Thyroid gland (tissue), 4 donors: ENCODE data around the gene PCBP3. TPM values are rescaled to one million over a fixed set of nuclear protein-coding genes. Genes with fewer than 3 reads are reported as not detected.

Experiments used
- DNase-seq, 2 donors: peaks; one replicate each; pipeline ENCODE4 v3.0.0-alpha.2; 2019
- H3K27ac ChIP-seq, 3 donors: fragments of 200-600 bp; sonication (generic); 1 replicate in 2 of 3; 2 replicates in 1 of 3; pipeline ENCODE4 v1.5.1; 2016 to 2019; ENCODE audit warnings: mild to moderate bottlenecking in 1 of 3, moderate library complexity in 1 of 3
- H3K27me3 ChIP-seq: fragments of 200-600 bp; sonication (generic); one replicate; pipeline ENCODE4 v1.5.1; 2019
- H3K36me3 ChIP-seq, 2 donors: fragments of 200-600 bp; sonication (generic); one replicate each; pipeline ENCODE4 v1.5.1; 2016 to 2019
- H3K4me1 ChIP-seq, 2 donors: fragments of 200-600 bp; sonication (generic); one replicate each; pipeline ENCODE4 v1.5.1; 2017 to 2019
- H3K4me3 ChIP-seq, 3 donors: fragments of 200-600 bp; sonication (generic); replicated peaks in 1 of 3; 1 replicate in 2 of 3; 2 replicates in 1 of 3; pipeline ENCODE4 v1.5.1; 2016; ENCODE audit warnings: mild to moderate bottlenecking in 1 of 3
- H3K9me3 ChIP-seq: fragments of 200-600 bp; sonication (generic); one replicate; pipeline ENCODE4 v1.5.1; 2017
- CTCF ChIP-seq, 6 experiments: fragments of 200-600 bp in 3 of 6; fragments of 450-650 bp in 3 of 6; sonication (generic) in 3 of 6; IDR thresholded peaks; one replicate each; pipeline ENCODE4 v1.5.1; 2016 to 2019; ENCODE audit warnings: antibody characterized with exemption in 6 of 6, mild to moderate bottlenecking in 2 of 6, inconsistent platforms in 1 of 6, moderate library complexity in 1 of 6
- POLR2A ChIP-seq, 2 donors: fragments of 450-650 bp; IDR thresholded peaks; one replicate each; pipeline ENCODE4 v1.6.1; 2017; ENCODE audit warnings: antibody characterized with exemption in 2 of 2, mild to moderate bottlenecking in 2 of 2, moderate library complexity in 1 of 2
- WGBS, 2 donors: methylation state at CpG; one replicate each; pipeline ENCODE4 v1.1.5; 2017; 5-methylcytosine and 5-hydroxymethylcytosine counted together
- intact Hi-C: fragments of 100-400 bp; cut with DNase I; formaldehyde crosslinking; loops from one replicate; pipeline ENCODE4 v1.15.1; 2023
- total RNA-seq, 4 donors: library from RNA; depleted of rRNA; stranded (reverse); fragments of >200 nt; gene quantifications; one replicate each; pipeline ENCODE4 v1.2.3, GENCODE V29; 2016

Gene PCBP3
- total RNA-seq, 4 donors from 2014 or later, result 0.33 to 0.98 (median 0.54) TPM; not detected in 1

- TF ChIP-seq POLR2A (IDR thresholded peaks at IDR 0.05) (no peak), CTCF (IDR thresholded peaks at IDR 0.05) (no peak)
- no peak overlapping the region for H3K27ac ChIP-seq
- 59 to 65% methylated on average over 14 of the region's 14 CpGs for WGBS, 2 donors
These were observed 97.2 kb downstream of the PCBP3 start for GRCh38 chr21:45740491-45741357.

GRCh38 chr21:45741691-45742090 lies 98.2 kb downstream of the PCBP3 start:
- H3K4me1 ChIP-seq, result no peaks in the 10 kb centered on the region
- TF ChIP-seq CTCF (IDR thresholded peaks at IDR 0.05), result no peak
- TF ChIP-seq POLR2A (IDR thresholded peaks at IDR 0.05), result no peak
- no peak for DNase-seq
- H3K4me3 ChIP-seq, result no peak overlapping the region
- no peaks in the 10 kb centered on the region for H3K9me3 ChIP-seq
- WGBS, 2 donors, result 68 to 77% methylated on average over 6 of the region's 6 CpGs
- intact Hi-C loops, result no loop called here
- H3K27ac ChIP-seq, result no peak overlapping the region
- H3K36me3 ChIP-seq, result no peaks in the 10 kb centered on the region
- H3K27me3 ChIP-seq, result no peaks in the 10 kb centered on the region

More at GRCh38 chr21:45740491-45741357, 97.2 kb downstream of the PCBP3 start:
- Histone ChIP-seq H3K4me1 (no peaks in the 10 kb centered on the region), H3K9me3 (no peaks in the 10 kb centered on the region), H3K27me3 (no peaks in the 10 kb centered on the region), H3K4me3 (no peak overlapping the region), H3K36me3 (no peaks in the 10 kb centered on the region)
- DNase-seq, result no peak
- intact Hi-C loops, result no loop called here

- TF ChIP-seq CTCF (IDR thresholded peaks at IDR 0.05), result no peak
- TF ChIP-seq POLR2A (IDR thresholded peaks at IDR 0.05), result no peak
- no peak for DNase-seq
- H3K27me3 ChIP-seq, result no peaks in the 10 kb centered on the region
- intact Hi-C loops, result no loop called here
- no peak overlapping the region for H3K27ac ChIP-seq
- WGBS, 2 donors, result 77 to 83% methylated on average over 7 of the region's 7 CpGs
- H3K9me3 ChIP-seq, result no peaks in the 10 kb centered on the region
- no peaks in the 10 kb centered on the region for H3K36me3 ChIP-seq
- no peak overlapping the region for H3K4me3 ChIP-seq
- no peaks in the 10 kb centered on the region for H3K4me1 ChIP-seq
These were observed 98.7 kb downstream of the PCBP3 start for GRCh38 chr21:45742247-45742646.

- H3K36me3 ChIP-seq, result no peaks in the 10 kb centered on the region
- H3K4me3 ChIP-seq, result no peak overlapping the region
- no peak for TF ChIP-seq CTCF (IDR thresholded peaks at IDR 0.05)
- no peak for TF ChIP-seq POLR2A (IDR thresholded peaks at IDR 0.05)
- H3K4me1 ChIP-seq, result no peaks in the 10 kb centered on the region
- intact Hi-C loops, result no loop called here
- no peak overlapping the region for H3K27ac ChIP-seq
- H3K27me3 ChIP-seq, result no peaks in the 10 kb centered on the region
- H3K9me3 ChIP-seq, result no peaks in the 10 kb centered on the region
- no peak for DNase-seq
- WGBS, 2 donors, result 80 to 85% methylated on average over 7 of the region's 7 CpGs
These were observed 101.7 kb downstream of the PCBP3 start for GRCh38 chr21:45745256-45745655.

- WGBS, 2 donors, result 87 to 90% methylated on average over 6 to 9 of the region's 14 CpGs
- Histone ChIP-seq H3K9me3 (no peaks in the 10 kb centered on the region), H3K4me3 (no peak overlapping the region), H3K27ac (no peak overlapping the region), H3K27me3 (no peaks in the 10 kb centered on the region), H3K36me3 (no peaks in the 10 kb centered on the region), H3K4me1 (no peaks in the 10 kb centered on the region)
- no peak for TF ChIP-seq POLR2A (IDR thresholded peaks at IDR 0.05)
- no peak for TF ChIP-seq CTCF (IDR thresholded peaks at IDR 0.05)
- DNase-seq, result no peak
- intact Hi-C loops, result no loop called here
These were observed 103.8 kb downstream of the PCBP3 start for GRCh38 chr21:45747233-45747766.
